Endothelial cell of hepatic sinusoid (primary cell): Measurements from ENCODE around the gene C19orf47.

Experiments
- in situ Hi-C: cut with HindIII; loops from 2 replicates; pipeline ENCODE4 v1.10.0; 2017; ENCODE audit warnings: low sequenced_read_pairs

C19orf47 gene

DNA sequence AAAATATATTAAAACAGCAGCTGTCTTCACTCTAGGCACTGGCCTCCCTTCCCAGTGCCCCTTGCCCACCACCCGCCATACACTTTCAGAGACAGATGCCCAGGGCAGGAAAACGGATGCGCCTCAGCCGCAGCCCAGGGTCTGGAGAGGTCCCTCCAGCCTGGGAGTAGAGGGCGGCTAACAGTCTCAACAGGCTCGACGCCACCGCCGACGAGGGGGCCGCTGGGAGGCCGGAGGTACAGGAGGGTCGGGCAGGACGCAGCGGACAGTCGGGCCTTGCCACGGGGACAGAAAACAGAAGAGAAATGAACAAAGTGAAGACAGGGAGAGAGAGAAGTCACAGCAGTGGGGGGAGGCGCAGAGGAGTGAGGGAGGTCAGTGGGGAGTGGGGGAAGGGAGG, 27.1 kb downstream of the C19orf47 start:
- in situ Hi-C loops, result no loop called here

DNA sequence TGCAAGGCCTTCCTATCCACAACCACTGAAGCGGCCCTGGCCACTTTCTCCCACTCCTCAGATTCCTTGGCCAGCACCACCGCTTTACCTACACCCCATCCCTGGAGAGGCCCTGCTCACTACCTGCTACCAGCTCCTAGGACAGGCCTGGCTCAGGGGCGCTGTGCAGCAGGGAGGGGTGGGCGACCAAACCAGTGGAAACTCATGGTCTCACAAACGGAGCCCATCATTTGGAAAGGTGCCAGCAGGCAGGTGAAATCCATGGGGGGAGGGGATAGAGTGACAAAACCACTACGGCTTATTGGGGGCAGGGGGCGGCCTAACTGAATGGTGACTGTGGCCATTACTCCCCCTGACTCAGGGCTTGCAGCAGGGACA, 27.6 kb downstream of the C19orf47 start:
- in situ Hi-C loops, result no loop called here

DNA sequence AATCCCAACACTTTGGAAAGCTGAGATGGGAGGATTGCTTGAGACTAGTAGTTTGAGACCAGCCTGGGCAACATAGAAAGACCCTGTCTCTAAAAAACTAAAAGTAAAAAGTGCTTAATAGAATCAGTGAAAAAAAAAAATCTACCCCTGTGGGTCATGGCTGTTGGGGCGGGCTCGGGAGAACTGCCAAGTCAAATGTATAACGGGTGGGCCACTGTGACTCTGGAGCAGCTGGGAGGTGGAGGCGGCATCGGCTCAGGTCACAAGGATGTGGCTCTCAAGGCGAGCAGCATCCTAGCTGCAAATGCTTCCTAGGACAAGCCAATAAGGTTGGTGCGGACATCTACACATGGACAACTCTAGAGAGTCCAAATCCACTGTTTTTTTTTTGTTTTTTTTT, 30.9 kb downstream of the C19orf47 start:
- in situ Hi-C loops, result no loop called here

DNA sequence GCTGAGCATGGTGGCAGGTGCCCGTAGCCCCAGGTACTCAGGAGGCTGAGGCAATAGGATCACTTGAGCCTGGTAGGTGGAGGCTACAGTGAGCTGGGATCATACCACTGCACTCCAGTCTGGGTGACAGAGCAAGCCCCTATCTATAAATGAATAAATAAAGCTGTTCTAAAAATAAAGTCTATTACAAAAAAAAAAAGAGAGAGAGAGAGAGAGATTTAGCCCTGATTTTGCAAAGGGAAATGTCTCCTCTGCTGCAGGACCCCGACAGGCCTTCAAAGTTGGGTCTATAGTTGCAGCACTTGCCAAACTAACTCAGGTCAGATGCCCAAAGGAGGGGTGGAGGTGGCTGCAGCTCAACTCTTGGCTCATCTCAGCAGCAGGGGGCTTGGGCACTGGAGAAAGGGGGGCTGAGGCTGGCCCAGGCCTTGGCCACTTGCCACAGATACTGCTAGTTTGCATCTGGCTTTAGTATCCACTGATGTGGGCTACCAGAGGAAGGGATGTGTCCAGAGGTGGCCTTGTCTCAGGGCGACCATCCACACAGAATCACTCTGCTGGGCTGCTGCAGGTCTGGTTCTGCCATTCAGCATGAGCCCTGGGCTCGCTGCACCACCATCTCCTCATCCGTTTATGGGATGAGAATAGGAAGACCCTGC, 32.3 kb downstream of the C19orf47 start:
- in situ Hi-C loops, result no loop called here

DNA sequence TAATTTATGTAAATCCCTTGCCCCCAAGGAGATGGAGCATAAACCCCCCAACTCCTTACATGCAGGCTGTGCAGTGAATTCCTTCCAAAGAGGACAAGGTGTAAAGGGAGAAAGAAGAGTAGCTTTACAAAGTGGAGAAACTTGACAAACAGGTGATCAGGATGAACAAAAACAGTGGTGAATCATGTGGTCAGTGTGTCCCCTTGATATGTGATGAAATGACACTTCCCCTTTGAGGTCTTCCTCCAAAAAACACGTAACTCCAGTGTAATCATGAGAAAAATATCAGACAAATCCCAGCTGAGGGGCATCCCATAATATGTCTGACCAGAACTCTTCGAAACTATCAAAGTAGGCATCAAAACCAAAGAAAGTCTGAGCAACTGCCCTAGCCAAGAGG, 33.5 kb downstream of the C19orf47 start:
- in situ Hi-C loops, result no loop called here

DNA sequence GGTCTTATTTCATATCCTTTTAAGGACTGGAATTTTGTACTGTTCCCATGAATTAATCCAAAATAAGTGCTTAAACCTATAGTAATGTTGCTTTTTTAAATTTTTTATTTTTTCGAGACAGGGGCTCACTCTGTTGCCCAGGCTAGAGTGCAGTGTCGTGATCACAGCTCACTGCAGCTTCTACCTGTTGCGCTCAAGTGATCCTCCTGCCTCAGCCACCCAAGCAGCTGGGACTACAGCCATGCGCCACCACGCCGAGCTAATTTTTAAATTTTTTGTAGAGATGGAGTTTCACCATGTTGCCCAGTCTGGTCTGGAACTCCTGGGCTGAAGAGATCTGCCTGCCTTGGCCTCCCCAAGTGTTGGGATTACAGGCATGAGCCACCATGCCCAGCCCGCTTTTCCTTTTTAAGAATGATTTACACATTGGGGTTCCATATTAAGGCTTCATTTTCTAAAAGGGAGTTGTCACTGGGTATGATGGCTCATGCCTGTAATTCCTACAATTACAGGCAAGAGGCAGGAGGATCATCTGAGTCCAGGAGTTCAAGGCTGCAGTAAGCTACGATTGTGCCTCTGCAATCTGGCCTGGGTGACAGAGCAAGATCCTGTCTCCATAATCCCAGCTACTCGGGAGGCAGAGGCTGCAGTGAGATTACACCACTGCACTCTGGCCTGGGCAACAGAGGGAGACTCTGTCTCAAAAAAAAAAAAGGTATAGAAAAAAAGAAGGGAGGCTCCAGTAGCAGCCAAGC, 34.8 kb downstream of the C19orf47 start:
- in situ Hi-C loops, result no loop called here

DNA sequence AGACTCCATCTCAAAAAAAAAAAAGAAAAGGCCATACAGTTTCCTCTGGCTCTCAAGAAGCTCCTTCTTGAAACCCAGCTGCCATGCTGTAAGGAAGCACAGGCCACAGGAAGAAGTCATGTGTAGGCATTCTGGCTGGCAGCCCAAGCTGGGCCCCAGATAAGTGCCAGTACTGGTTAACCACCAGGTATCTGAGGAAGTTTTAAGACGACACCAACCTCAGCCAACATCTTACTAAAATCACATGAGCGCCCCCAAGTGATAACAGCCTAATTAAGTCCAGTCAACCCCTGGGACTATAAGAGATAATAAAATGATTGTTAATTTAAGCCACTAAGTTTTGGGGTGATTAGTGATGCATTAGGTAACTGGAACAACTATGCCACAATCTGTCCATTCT, 35.7 kb downstream of the C19orf47 start:
- in situ Hi-C loops, result no loop called here

DNA sequence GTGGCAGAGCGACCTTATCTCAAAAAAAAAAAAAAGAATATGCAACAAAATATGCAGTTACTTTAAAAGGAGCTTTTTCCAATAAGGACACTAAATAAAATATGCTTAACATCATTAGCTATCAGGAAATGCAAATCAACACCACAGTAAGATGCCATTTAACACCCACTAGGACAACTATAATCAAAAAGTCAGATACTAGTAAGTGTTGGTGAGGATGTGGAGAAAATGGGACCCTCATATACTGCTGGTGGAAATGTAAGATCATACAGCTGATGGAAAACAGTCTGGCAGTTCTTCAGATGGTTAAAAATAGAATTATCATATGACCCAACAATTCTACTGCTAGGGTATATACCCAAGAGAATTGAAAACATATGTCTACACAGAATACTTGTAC, 38.5 kb downstream of the C19orf47 start:
- in situ Hi-C loops, result no loop called here

DNA sequence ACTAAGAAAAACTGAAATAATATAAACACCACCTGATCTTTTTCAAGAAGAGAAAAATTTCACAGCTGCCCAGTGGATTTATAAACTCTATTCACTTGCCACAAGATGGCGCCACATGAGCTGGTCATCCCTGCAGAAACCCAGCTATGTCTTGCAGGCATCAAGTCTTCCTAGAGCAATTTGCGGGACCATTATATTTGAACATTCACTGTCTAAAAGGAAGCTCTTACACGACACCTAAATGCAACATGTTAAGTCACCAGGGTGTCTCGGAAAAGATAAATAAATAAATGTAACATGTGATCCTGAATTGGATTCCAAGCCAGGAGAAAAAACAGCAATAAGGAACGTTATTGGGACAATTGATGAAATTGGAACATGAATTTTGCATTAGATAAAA, 42.8 kb downstream of the C19orf47 start:
- in situ Hi-C loops, result no loop called here

DNA sequence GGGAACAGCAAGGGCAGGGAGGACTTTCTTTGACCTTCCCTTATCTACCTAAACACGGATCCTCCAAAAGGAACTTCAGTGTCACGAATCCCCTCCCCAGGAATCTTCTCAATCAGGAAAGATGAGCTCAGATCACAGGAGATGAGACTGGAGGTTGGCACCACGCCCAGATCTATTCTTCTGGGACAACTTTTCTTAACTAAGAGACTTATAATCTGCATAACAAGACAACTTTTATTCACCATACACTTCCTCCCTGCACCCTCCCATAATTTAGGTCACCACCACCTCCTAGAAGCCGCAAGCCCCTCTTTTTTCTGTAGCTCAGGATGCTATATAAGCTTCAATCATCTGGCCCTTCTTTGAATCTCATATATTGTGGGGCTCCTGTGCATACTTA, 43.9 kb downstream of the C19orf47 start:
- in situ Hi-C loops, result loop anchor here (5.0 kb wide), 1 partner anchor 48 kb away; no protein-coding TSS in a partner anchor

DNA sequence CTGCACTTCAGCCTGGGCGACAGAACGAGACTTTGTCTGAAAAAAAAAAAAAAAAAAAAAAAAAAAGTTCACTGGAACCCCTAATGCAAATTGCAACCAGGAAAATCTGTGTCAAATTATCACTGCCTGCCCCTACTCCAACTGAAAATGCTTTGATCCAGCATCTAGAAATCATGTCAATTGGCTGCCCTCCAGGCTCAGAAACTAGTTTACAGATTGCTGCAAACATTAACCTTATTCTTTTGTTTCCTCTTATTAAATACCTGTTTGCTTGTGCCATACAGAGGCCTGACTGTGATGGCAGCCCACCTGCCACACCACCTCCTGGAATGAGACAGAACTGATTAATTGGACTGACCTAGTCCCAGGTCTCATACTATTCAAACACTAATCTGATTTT, 44.4 kb downstream of the C19orf47 start:
- in situ Hi-C loops, result loop anchor here (5.0 kb wide), 1 partner anchor 49 kb away; no protein-coding TSS in a partner anchor

DNA sequence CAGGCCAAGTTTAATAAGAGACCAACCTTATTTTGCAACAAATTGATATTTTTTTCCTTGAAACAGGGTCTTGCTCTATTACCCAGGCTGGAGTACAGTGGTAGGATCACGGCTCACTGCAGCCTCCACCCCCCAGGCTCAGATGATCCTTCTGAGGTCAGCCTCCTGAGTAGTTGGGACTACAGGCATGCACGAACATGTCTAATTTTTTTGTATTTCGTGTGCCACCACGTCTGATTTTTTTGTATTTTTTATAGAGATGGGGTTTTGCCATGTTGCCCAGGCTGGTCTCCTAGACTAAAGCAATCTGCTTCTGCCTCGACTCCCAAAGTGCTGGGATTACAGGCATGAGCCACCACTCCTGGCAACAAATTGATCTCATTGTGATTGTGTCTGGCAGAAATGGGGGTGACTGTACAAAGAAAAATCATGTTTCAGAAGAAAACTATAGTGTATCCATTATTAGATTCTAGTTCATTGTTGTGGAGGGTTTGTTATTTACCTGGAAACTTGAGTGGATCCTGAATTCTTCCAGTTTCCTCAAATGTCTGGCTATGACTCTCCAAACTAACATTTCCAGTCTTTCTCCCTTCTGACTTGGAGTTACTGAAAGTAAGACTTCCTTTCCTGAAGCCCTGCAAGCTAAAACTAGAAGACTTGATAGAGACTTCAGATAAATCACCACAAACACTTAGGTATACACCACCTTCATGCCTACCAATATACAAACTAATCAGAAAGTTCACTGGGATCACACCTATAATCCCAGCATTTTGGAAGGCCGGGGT, 45.8 kb downstream of the C19orf47 start:
- in situ Hi-C loops, result loop anchor here (5.0 kb wide), 1 partner anchor 50 kb away; no protein-coding TSS in a partner anchor

DNA sequence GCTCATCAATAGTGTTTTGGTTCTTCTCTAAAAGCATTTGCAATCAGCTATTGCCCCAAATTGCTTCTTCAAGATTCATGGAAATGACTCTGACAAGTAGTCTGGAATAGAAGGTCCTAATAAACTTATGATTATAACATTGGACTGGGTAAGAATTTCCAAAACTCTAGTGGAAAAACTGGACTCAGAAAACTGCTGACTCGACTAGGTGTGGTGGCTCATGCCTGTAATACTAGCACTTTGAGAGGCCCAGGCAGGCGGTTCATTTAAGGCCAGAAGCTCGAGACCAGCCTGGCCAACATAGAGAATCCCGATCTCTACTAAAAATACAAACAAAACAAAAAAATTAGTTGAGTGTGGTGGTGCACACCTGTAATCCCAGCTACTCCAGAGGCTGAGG, 47.5 kb downstream of the C19orf47 start:
- in situ Hi-C loops, result loop anchor here (5.0 kb wide), 1 partner anchor 52 kb away; no protein-coding TSS in a partner anchor

DNA sequence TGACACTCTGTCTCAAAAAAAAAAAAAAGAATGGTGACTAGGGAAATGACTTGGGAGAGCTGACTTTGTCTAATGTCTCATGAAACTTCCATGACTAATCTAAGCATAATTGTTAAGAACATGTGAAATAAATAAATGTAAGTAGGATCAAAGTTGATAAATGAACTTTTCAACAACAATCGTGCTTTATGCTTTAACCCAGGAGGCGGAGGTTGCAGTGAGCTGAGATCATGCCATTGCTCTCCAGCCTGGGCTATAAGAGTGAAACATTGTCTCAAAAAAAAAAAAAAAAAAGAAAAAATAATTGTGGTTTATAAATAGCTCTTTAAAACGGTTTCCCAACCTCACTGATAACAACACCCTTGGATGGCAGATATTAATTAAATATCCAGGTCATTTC, 50.2 kb downstream of the C19orf47 start:
- in situ Hi-C loops, result no loop called here

DNA sequence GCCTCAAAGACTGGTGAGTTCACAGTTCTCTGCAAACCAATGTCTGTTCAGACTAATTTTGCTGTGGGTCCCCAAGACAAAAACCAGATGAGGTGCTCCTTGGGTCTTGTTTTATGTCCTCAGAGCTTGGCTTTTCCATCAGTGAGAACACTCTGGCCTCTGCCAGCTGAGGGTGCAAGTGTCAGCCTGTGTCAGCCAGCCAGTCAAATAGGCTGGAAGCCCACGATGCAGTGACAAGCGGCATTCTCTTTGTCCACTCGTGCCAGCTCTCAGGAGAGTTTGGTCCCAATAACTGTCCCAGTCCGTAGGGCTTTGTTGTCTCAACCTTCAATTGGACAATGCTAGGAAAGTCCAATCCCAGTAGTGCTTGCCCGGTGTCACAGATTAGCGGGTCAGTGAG, 53.6 kb downstream of the C19orf47 start:
- in situ Hi-C loops, result no loop called here

DNA sequence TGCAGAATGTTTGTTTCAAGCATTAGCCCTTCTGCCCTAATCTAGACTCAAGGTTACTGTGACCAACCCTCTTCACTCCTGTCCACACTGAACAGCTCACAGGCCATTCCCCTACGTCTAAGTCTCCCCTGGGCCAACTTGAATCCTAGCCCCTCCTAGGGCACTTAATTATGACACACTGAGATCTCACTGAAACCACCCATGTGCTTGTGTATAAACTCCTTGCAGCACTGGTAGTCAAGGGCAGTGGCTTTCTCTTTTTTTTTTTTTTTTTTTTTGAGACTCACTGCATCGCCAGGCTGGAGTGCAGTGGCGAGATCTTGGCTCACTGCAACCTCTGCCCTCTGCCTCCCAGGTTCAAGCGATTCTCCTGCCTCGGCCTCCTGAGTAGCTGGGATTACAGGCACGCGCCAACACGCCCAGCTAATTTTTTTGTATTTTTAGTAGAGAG, 61.2 kb downstream of the C19orf47 start:
- in situ Hi-C loops, result no loop called here

DNA sequence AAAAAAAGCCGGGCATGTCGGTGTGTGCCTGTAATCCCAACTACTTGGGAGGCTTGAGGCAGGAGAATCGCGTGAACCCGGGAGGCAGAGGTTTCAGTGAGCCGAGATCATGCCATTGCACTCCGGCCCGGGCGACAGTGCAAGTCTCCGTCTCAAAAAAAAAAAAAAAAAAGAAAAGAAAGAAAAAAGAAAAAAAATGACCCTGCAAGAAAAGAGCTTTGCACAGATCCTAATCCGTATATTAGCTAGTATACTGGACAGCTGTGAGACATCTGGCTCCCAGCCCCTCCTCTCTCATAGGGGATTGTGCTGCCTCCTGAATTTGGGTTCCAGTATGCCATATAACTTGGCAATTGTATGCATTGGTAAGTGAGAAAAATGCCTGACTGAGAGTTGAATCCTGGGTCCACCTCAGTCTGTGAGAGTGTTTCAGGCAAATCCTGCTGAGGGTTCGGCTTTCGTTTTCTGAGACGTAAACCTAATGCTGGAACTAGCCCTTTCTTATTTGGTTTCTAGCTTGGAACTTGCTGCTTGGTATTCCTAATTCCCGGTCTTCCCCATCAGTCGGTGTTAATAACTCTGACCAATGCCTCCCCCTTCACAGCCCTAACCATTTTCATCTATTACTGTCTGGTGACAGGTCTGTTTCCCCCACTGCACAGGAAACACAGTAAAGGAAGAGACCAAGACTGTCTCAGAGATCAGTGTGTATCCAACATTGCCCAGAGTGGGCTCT, 61.8 kb downstream of the C19orf47 start:
- in situ Hi-C loops, result no loop called here

DNA sequence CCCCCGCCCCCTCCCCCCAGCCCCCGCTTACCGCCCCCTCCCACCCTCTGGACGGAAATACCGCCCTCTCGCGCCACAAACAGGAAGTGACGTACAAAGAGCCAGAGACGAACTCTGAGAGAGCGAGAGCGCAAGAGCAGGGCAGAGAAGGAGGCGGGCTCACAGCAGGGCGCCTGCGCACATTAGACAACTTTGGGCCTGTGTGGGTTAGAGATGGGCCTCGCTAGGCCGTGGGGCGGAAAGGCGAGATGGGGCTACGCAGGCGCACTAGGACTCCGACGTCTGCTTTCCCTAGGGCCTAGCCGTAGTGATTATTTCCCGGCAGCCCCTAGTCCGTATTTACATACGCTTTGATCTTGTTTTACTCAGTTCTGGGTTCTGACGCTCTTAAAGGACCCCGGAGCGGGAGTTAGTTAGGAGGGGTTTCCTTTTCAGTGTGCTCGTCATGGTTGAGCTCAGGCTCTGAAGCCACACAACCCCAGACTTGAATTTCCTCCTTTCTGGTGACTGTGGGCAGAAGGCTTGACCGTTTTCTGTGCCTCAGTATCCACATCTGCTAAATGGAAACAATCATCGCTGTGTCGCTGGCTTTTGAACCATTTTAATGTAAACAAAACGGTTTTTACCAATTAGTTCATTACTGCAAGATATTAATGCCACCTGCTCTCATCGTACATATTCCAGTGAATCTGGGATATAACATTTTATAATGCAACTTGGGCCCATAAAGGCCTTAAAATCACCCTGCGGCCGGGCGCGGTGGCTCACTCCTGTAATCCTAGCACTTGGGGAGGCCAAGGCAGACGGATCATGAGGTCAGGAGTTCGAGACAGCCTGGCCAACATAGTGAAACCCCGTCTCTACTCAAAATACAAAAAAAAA, 62.6 kb downstream of the C19orf47 start:
- in situ Hi-C loops, result no loop called here

DNA sequence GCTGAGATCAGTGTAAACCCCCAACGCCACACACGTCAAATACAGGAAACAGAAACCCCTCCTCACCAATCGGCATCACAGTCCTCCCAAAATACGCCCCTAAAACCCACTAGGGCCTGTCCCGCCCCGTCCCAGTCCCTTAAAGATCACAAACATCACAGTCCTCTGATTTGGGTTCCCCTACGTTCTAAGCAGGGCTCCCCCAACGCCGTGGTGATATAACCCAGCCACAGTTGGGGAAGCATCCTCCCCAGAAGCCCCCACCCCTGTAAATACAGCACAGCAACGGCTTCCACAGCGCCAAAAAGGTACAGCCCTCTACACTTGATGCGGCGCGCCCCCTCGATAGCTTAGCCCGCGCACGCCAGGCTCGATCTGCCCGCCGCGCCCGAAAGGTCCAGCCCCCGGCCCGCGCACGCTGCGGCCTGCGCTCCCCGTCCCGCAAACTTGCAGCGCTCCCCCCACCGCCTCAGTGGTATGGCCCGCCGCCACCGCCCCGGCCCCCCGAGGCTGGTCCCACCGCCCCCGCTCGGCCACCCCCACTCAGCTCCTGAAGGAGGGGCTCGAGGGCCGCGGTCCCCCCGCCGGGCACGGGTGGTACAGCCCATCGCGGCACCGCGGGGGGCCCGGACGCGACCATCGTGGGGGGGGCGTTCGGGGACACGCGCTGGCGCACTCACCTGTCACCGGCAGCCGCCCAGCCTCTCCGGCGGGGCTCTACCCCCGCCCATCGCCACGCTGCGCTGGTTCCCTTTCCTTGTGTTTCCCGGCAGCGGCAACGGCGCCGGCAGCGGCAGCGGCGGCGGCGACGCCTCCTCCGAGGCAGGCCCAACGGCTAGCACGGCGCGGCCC, 63.5 kb downstream of the C19orf47 start, which contains the start of gene AKT2:
TSS of gene AKT2 (minus strand) at position 845 of the 852 bp plus-strand sequence. CDS start 20,078 bp downstream, outside the sequence.
- in situ Hi-C loops, result no loop called here
